Iris pigment epithelial cell (primary cell): ENCODE data around the gene CCSER2.
"Not testable (repeated sequence)": the region's sequence is repeated elsewhere in the genome, so short reads cannot be mapped to it uniquely, and the experiment has no call there.

Experiments
- DNase-seq: peaks from one replicate; pipeline ENCODE4 v3.0.0-alpha.2; 2011; ENCODE audit warnings: low read depth

Gene CCSER2

DNA sequence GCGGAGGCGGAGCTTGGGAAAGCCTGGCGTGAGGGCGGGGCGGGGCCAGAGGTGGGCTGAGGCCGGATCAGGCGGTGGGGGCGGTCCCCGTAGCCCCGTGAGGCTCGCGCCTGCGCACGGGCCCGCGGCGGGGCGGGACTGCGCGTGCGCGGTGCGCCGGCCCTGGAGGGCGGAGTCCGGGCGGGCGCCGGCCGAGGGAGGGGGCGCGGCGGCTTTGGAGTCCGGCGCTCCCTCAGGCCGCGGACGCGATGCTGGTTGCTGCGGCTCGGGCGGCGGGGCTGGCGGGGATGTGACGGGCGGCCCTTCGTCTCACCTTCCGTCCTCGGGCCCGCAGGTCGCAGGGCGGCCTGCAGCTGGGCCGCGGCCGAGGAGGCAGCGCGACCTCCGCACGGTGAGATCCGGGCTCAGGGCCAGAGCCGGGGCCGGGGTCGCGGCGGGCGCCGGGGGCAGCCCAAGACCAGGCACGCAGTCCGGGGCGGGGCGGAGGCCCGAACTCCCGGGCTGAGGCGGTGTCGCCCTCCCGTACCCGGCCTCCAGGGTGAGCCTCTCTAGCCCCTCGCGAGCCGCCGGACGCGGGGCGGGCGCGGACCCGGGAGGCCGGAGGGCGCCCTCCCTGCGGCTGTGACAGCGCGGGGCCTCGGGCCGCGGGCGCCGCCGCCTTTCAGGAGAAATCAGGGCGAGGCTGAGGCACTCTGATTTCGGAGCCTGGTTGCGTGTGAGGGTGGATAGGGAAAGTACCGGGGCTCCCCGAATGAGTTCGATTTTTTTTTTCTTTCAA is at the start of gene CCSER2:
CCSER2 (plus strand) TSS at position 172 of the 778 bp plus-strand sequence. CDS start 42,464 bp downstream, outside the sequence.
- DNase-seq: no peak

- not testable (repeated sequence) for DNase-seq
These were observed 48.4 kb upstream of the CCSER2 start for GRCh38 chr10:84279876-84280475.

DNA sequence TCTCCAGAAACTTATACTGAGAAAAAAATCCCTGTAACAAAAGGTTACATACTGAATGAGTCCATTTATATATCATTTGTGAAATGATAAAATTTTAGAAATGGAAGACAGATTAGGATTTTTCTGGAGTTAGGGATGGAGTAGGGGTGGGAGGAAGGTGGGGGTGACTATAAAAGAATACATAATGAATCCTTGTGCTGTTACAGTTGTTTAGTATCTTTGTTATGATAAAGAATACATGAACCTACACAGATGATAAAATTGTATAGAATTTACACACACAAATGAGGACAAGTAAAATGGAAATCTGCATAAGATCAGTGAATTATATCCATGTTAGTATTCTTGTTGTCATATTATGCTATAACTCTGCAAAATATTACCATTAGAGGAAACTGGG is 41.7 kb upstream of the CCSER2 start:
- DNase-seq: no peak

DNA sequence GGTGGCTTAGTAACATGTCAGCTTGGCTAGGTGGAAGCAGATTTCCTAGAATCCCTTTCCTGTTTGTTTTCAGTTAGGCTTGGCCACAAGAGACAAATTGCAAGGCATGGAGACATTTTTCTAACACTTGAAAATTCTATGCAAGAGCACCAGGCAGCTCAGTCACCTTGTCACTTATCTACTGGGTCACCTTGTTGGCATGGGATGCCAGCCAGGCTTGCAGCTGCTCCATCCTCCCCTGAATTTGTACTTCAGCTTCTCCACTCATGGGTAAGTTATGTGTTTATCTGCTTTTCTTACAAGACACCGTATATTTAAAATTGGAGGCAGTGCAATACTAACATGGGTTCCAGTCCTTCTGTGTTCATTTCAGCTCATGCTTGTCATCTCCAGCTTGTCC is 40.2 kb upstream of the CCSER2 start:
- DNase-seq: no peak

GRCh38 chr10:84289521-84290200 is 38.7 kb upstream of the CCSER2 start:
- no peak for DNase-seq

DNA sequence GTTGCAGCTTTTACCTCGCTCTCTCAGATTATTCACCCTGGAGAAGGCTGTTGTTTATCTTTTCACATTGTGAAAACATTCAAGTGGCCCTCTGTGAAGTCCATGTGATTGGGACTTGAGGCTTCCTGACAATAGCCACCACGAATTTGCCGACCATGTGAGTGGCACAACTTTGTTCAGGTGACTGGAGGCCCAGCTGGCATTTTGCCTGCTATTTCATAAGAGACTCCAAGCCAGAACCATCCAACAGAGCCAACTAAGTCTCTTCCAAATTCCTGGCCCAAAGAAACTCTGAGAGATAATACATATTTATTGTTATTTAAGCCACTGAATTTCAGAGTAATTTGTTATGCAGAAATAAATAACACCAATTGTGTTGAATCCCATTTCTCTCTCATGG is 38.2 kb upstream of the CCSER2 start:
- DNase-seq: no peak

DNA sequence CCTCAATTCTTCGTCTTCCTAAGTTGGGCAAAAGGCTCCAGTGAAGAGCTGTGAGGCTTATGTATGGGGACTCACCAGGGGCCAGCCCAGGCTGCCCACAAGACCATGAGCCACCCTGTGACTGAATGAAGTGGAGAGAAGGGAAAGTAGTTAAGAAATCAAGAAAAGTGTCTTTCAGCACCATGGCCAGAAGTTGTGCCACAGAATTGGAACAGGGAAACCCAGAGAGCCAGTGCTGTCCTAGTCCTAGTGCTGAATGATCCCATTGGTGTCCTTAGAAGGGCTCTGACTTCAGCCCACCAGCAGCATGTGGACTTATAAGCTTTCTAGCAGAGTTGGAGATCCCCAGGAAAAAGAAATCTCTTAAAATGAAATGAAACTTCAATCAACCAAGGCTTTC is 37.0 kb upstream of the CCSER2 start:
- DNase-seq: peak; percentile 63

GRCh38 chr10:84292502-84292901 is 35.9 kb upstream of the CCSER2 start:
- no peak for DNase-seq

GRCh38 chr10:84293171-84293570 is 35.2 kb upstream of the CCSER2 start:
- DNase-seq: no peak

- no peak for DNase-seq
These were observed 34.8 kb upstream of the CCSER2 start for GRCh38 chr10:84293574-84294016.

DNA sequence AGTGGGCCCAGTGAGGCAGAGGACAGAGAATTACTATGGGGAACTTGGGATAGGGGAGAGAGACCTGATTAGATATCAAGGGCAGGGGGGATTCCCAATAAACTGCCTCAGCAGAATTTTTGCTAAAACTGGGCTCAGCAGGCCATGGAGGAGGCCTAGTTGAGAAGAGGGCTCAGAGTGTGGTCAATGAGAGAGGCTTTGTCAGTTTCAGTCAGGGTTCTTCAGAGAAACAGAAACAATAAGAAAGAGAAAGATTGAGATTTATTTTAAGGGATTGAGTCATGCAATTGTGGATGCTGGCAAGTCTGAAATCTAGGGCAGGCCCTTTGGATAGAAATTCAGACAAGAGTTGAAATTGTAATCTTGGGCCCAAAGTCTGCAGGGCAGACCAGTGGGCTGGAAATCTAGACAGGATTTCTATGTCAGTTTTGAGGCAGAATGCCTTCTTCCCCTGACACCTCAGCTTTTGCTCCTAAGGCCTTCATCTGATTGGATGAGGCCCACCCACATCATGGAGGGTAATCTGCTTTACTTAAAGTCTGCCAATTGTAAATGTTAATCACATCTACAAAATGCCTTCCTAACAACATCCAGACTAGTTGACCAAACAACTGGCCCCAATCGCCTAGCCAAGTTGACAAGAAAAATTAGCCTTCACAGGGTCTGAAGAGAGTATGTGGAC is 33.5 kb upstream of the CCSER2 start:
- DNase-seq: no peak

DNA sequence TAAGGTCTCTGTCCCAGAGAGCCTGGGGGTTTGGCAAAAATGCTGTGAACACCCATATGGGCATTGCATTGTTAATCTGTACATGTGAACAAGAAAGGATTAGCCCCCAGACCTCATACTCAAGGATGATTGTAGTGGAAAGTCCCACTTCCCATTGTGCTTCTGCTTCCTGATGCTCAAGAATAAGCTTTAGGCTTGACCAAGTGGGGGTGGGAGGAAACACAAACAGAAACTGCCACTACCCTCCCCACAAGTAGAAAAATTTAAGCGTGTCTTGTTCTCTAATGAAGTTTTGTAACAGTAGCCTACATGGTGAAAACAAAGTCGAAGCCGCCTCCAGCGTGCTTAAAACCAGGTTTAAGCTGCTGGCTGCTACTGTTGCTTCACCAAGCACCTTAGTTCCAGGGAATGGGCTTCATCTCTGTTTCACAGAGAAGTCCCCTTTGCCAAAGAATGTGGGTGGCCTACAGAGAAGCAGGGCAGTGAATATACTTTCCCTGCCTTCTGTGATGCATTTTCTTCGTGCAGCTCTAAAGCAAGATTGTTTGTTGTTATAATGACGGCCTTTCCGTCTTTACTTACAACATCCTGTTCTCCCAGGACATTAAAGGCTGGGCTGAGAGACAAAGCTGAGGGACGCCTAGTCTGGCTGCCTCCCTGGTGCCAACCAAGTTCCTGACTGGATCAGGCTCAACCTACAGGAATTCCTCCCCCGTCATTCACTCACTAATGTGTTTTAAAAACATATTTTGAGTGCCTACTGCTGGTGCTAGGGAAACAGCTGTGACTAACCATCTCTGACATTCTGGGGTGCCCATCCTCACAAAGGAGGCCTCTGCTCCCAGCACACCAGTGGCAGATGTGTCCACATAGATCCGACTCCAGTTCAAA is 32.1 kb upstream of the CCSER2 start:
- DNase-seq: peak; percentile 83

DNA sequence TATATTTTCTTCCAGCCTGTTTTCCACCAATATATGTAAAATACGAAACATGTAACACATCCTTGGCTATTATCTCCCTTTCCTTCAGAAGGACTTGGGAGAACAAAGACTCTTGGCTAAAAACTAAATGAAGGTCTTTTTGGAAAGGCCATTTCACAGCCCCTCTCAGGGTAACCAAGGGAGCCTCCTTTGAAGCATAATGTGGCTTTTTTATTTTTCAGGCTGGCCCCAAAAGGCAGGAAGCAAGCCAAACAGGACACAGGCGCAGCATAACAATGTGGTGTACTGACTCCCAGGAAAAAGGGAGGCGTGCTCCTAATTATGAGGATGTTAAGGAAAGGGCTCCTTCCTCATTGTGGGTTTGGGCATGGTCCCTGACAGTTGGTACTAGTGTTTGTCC is 30.3 kb upstream of the CCSER2 start:
- DNase-seq: no peak

GRCh38 chr10:84302223-84302622 is 26.2 kb upstream of the CCSER2 start:
- no peak for DNase-seq

- DNase-seq: no peak
These were observed 21.5 kb upstream of the CCSER2 start for GRCh38 chr10:84306751-84307384.

GRCh38 chr10:84308021-84308420 is 20.4 kb upstream of the CCSER2 start:
- DNase-seq: peak; percentile 16

DNA sequence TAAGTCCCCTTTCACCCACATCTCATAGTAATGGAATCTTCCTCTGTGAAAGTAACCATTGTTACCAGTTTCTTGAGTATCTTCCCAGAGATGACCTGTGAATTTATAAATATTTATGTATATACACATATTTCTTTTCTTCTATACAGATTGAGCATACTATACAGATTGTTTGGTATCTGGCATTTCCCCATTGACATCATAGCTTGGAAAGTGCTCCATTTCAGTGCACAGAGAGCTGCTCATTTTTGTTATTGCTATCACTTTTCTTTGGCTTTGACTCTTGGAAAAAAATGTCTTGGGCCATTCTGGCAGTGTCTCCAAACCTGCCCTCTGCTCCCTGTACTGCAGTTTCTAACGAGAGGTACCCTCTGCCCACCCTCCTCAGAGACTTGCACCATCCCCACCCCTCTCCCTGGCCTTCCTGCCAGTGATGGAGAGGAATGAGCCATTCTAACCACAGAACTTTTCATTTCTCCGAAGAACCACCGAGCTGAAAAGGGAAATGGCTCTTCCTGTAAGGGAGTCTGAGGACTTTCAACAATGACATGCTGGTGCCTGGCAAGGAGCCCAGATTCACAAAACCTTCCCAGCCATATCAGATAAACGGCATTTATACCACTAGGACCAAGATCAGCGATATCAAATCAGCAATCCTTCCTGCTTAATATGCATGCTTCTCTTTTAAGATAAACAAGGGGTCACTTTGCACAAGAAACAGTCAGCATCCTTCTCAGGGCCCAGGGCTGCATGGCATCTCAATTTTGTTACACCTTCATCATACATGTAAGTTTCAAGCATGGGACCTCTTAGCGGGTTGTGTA is 19.7 kb upstream of the CCSER2 start:
- DNase-seq: peak; percentile 89

- peak; percentile 77 for DNase-seq
These were observed 17.9 kb upstream of the CCSER2 start for GRCh38 chr10:84310470-84310869.

- DNase-seq: no peak
These were observed 16.8 kb upstream of the CCSER2 start for GRCh38 chr10:84311576-84311975.

DNA sequence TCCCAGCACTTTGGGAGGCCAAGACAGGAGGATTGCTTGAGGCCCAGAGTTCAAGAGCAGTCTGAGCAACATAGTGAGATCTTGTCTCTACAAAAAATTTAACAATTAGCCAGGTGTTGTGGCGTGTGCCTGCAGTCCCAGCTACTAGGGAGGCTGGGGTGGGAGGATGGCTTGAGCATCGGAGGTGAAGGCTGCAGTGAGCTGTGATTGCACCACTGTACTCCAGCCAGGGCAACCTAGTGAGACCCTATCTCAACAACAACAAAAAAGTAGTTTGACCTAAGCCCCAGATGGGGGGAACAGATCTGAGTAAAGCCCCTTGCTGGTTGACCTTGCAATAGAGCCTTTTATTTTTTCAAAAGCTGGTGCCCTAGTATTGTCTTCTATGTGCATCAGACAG is 15.6 kb upstream of the CCSER2 start:
- DNase-seq: no peak
